GM23248 (cell line): ENCODE results near the gene RAB15. TPM values are rescaled to one million over a fixed set of nuclear protein-coding genes. Genes with fewer than 3 reads are reported as not detected.
A peak's percentile ranks its signal among the peaks of the same experiment; 100 is the strongest.

Experiments used
- DNase-seq: peaks from one replicate; pipeline ENCODE4 v3.0.0-alpha.2; 2015
- H2AFZ ChIP-seq: fragments of 200-600 bp; sonication (generic); 2 replicates; pipeline ENCODE4 v1.6.1; 2016; ENCODE audit warnings: antibody characterized with exemption
- H3F3A ChIP-seq: fragments of 200-600 bp; sonication (generic); 2 replicates; pipeline ENCODE4 v1.6.1; 2016; ENCODE audit warnings: mild to moderate bottlenecking, antibody characterized with exemption, mixed run types; ENCODE audit not compliant: insufficient read depth
- H3K27ac ChIP-seq: fragments of 200-600 bp; sonication (generic); 2 replicates; pipeline ENCODE4 v1.5.1; 2016; ENCODE audit warnings: mild to moderate bottlenecking
- H3K27me3 ChIP-seq: fragments of 200-600 bp; sonication (generic); replicated peaks from 2 replicates; pipeline ENCODE4 v1.6.1; 2016; ENCODE audit warnings: mild to moderate bottlenecking; ENCODE audit not compliant: insufficient read depth
- H3K36me3 ChIP-seq: fragments of 200-600 bp; sonication (generic); 2 replicates; pipeline ENCODE4 v1.6.1; 2016; ENCODE audit warnings: low read depth, mild to moderate bottlenecking
- H3K4me1 ChIP-seq: fragments of 200-600 bp; sonication (generic); 2 replicates; pipeline ENCODE4 v1.6.1; 2016; ENCODE audit warnings: mild to moderate bottlenecking; ENCODE audit not compliant: insufficient read depth
- H3K4me2 ChIP-seq: fragments of 200-600 bp; sonication (generic); one replicate; pipeline ENCODE4 v1.6.1; 2016; ENCODE audit warnings: mild to moderate bottlenecking; ENCODE audit not compliant: unreplicated experiment
- H3K4me3 ChIP-seq: fragments of 200-600 bp; sonication (generic); 2 replicates; pipeline ENCODE4 v1.5.1; 2016; ENCODE audit warnings: mild to moderate bottlenecking
- H3K79me2 ChIP-seq: fragments of 200-600 bp; sonication (generic); 2 replicates; pipeline ENCODE4 v1.6.1; 2016; ENCODE audit warnings: mild to moderate bottlenecking; ENCODE audit not compliant: insufficient read depth
- H3K9ac ChIP-seq: fragments of 200-600 bp; sonication (generic); 2 replicates; pipeline ENCODE4 v1.6.1; 2016; ENCODE audit warnings: mild to moderate bottlenecking
- H3K9me2 ChIP-seq: fragments of 200-600 bp; sonication (generic); 2 replicates; pipeline ENCODE4 v1.6.1; 2016; ENCODE audit warnings: mixed run types, mild to moderate bottlenecking, moderate library complexity; ENCODE audit not compliant: insufficient read depth
- H3K9me3 ChIP-seq: fragments of 200-600 bp; sonication (generic); one replicate; pipeline ENCODE4 v1.6.1; 2017; ENCODE audit warnings: low read depth
- H4K20me1 ChIP-seq: fragments of 200-600 bp; sonication (generic); 2 replicates; pipeline ENCODE4 v1.6.0; 2016; ENCODE audit not compliant: insufficient read depth
- EZH2 ChIP-seq: fragments of 200-600 bp; sonication (generic); IDR thresholded peaks from 2 replicates; pipeline ENCODE4 v1.6.1; 2018; ENCODE audit warnings: antibody characterized with exemption, mild to moderate bottlenecking; ENCODE audit not compliant: insufficient read depth, poor library complexity, severe bottlenecking
- EZH2phosphoT487 ChIP-seq: fragments of 200-600 bp; sonication (generic); IDR thresholded peaks from 2 replicates; pipeline ENCODE4 v1.6.1; 2018; ENCODE audit warnings: antibody characterized with exemption, moderate library complexity, mild to moderate bottlenecking, low read depth; ENCODE audit not compliant: insufficient read depth
- WGBS, 2 experiments: methylation state at CpG; one replicate each; pipeline ENCODE4 v1.1.6; 2015 to 2017; ENCODE audit warnings: low lambda C conversion rate in 2 of 2, low coverage in 1 of 2; ENCODE audit errors: missing lambda C conversion rate in 2 of 2; 5-methylcytosine and 5-hydroxymethylcytosine counted together
- in situ Hi-C: fragments of 300-500 bp; cut with MboI; formaldehyde crosslinking; loops from 2 replicates; pipeline ENCODE4 v1.15.0; 2020
- polyA plus RNA-seq: library from polyadenylated mRNA; unstranded; fragments of >200 nt; fragmentation: Nextera tagmentation; extraction: Ambion mirVana; gene quantifications from 2 replicates; pipeline ENCODE4 v1.2.1, GENCODE V29; 2016
- total RNA-seq: library from RNA; depleted of rRNA; stranded (reverse); fragments of >200 nt; shearing (Covaris generic); gene quantifications from 2 replicates; pipeline ENCODE4 v1.2.3, GENCODE V29; 2014; rRNA removed

The RAB15 gene
- total RNA-seq (3.5 and 4.3 TPM in 2 replicates), polyA plus RNA-seq (2.0 and 2.8 TPM in 2 replicates)

DNA sequence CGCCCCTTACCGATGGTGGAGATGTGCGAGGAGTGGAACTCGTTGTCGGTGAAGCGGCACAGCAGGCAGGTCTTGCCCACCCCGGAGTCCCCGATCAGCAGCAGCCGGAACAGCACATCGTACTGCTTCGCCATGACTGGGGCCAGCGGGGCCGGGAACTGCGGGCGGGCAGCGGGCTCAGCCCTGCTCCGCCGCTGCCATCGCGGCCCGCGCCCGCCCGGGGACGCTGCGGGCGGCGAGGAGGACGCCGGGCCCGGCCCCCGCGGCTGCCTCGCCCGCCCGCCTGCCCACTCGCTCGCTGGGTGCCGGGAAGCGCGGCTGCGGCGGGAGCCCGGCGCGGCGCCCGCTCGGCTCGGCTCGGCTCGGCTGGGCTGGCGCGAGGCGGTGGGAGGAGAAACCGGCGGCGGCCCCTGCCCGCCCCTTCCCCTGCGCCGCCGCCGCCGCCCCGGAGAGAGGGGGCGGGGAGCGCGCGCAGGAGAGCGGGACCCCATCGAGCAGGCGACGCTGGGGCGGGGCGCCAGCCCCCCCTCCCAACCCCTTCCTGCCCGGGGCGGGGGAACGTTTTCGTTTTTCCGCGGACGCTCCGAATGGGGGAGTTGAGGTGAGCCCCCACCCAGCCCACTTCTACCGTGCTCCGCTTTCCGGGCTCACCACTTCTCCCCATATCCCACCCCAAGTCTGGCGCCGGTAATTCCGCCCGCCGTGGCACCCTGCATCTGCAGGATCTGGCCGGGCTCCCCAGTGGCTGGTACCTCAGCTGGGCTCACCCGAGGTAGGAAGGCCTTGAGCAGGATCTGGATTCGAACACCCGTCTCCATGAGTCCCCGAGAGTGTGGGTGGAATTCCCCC is at the start of gene RAB15:
Gene RAB15, minus strand, starts transcription at position 394 of the 849 bp plus-strand sequence. Its CDS starts 260 bp downstream, at position 134.
- Histone ChIP-seq H3K4me1 (no peaks in the 10 kb centered on the region), H4K20me1 (no peaks in the 10 kb centered on the region), H3K27me3 (no peaks in the 10 kb centered on the region), H3K36me3 (no peaks in the 10 kb centered on the region), H3K9me3 (no peaks in the 10 kb centered on the region), H3K27ac (no peak within 1 kb of the TSS), H2AFZ (peak within 1 kb of the TSS; percentile 81), H3F3A (no peaks in the 10 kb centered on the region), H3K79me2 (no peaks in the 10 kb centered on the region), H3K9me2 (no peaks in the 10 kb centered on the region), H3K9ac (peak within 1 kb of the TSS; percentile 69), H3K4me2 (peak within 1 kb of the TSS; percentile 73), H3K4me3 (peak within 1 kb of the TSS; percentile 71)
- peak; percentile 76 for DNase-seq
- WGBS, 2 experiments, result 1% methylated on average over 46 to 64 of the region's 96 CpGs
- no peak for TF ChIP-seq EZH2phosphoT487
- in situ Hi-C loops, result no loop called here

DNA sequence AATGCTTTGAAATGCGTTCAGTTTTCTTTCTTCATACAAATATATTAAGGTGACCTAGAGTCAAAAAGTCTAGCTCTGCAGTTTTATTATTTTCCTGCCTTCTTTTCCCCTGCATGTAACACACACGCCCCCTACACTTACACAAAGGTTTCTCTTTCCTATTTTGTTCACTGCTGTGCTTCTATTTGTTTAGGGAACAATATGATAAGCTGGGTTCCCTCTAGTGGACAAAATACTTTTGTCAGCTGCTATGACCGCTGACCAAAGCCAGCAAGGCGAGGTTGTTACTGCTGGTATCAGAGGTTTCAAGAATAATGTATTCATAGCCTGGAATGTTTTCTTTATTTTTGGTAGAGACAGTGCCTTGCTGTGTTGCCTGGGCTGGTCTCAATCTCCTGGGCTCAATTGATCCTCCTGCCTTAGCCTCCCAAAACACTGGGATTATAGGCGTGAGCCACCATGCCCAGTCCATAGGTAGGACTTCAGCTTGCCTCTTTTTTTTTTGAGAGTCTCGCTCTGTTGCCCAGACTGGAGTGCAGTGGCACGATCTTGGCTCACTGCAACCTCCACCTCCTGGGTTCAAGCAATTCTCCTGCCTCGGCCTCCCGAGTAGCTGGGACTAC is 47.9 kb upstream of the RAB15 start:
- no peaks in the 10 kb centered on the region for H3K36me3 ChIP-seq
- no peaks in the 10 kb centered on the region for H3K4me1 ChIP-seq
- no peaks in the 10 kb centered on the region for H3K27me3 ChIP-seq
- H3K9ac ChIP-seq, result no peak overlapping the region
- no peaks in the 10 kb centered on the region; the same call in 1 of the 2 replicates for H3F3A ChIP-seq
- no peaks in the 10 kb centered on the region for H3K9me2 ChIP-seq
- whole genome bisulfite sequencing, 2 experiments, result 57 to 60% methylated on average over 8 to 9 of the region's 9 CpGs
- H3K9me3 ChIP-seq, result no peaks in the 10 kb centered on the region
- no peaks in the 10 kb centered on the region for H3K79me2 ChIP-seq
- in situ Hi-C loops, result no loop called here
- H3K27ac ChIP-seq, result no peak overlapping the region
- no peak for TF ChIP-seq EZH2phosphoT487
- no peak for TF ChIP-seq EZH2
- no peak overlapping the region for H3K4me2 ChIP-seq
- H4K20me1 ChIP-seq, result no peaks in the 10 kb centered on the region
- DNase-seq, result peak; percentile 84
- no peak overlapping the region for H3K4me3 ChIP-seq
- H2AFZ ChIP-seq, result no peak overlapping the region

DNA sequence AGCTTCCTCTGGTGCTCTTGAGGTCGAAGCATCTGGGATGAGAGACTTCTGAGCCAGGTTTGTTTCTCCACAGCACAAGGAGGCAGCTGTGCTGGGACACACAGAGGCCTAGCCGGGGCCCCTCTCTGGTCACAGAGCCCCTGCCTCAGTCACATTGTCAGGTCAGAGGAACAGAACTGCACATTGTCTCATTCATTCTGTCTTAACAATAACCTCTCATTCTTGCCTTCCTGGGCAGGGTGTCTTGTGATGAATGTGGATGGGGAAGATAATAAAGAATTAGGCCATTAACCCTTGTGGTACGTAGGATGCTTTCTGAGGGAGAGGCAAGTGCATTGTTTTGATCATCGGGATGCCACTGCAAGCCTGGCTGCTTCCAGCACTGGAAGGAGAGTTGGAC is 44.3 kb upstream of the RAB15 start:
- Histone ChIP-seq H3K4me1 (no peaks in the 10 kb centered on the region), H3K4me2 (no peak overlapping the region), H4K20me1 (no peaks in the 10 kb centered on the region), H3K27me3 (no peaks in the 10 kb centered on the region), H3K9me3 (no peaks in the 10 kb centered on the region), H2AFZ (no peak overlapping the region), H3K27ac (no peak overlapping the region), H3K36me3 (peaks cover 6% of the 10 kb centered on the region; the same call in 1 of the 2 replicates), H3F3A (no peaks in the 10 kb centered on the region; the same call in 1 of the 2 replicates), H3K9me2 (no peaks in the 10 kb centered on the region), H3K4me3 (no peak overlapping the region), H3K9ac (no peak overlapping the region), H3K79me2 (no peaks in the 10 kb centered on the region)
- no peak for DNase-seq
- TF ChIP-seq EZH2 (no peak), EZH2phosphoT487 (no peak)
- in situ Hi-C loops, result no loop called here
- WGBS, 2 experiments, result 83 to 84% methylated on average over 4 of the region's 4 CpGs

- H3K9me3 ChIP-seq, result no peaks in the 10 kb centered on the region
- no peak overlapping the region for H3K27ac ChIP-seq
- H2AFZ ChIP-seq, result no peak overlapping the region
- H3K36me3 ChIP-seq, result peaks cover 6% of the 10 kb centered on the region; the same call in 1 of the 2 replicates
- no peak overlapping the region for H3K4me2 ChIP-seq
- WGBS, 2 experiments, result 87 to 90% methylated on average over 3 of the region's 3 CpGs
- no peak for TF ChIP-seq EZH2
- no peak for TF ChIP-seq EZH2phosphoT487
- no peak overlapping the region for H3K4me3 ChIP-seq
- in situ Hi-C loops, result no loop called here
- no peaks in the 10 kb centered on the region for H3K79me2 ChIP-seq
- no peak overlapping the region for H3K9ac ChIP-seq
- H3K9me2 ChIP-seq, result no peaks in the 10 kb centered on the region
- H3K27me3 ChIP-seq, result no peaks in the 10 kb centered on the region
- DNase-seq, result no peak
- no peaks in the 10 kb centered on the region for H4K20me1 ChIP-seq
- no peaks in the 10 kb centered on the region; the same call in 1 of the 2 replicates for H3F3A ChIP-seq
- H3K4me1 ChIP-seq, result no peaks in the 10 kb centered on the region
Observed at GRCh38 chr14:65015391-65015790, 43.3 kb upstream of the RAB15 start.
